ENCODE measurements around the gene DAZL. TPM values are rescaled to one million over a fixed set of nuclear protein-coding genes. Genes with fewer than 3 reads are reported as not detected.

The DAZL gene
- total and polyA plus RNA-seq, 9 of the 15 experiments (the other 6 are each of a cell fraction or from before 2014, with no cell fraction given) = not detected

GRCh38 chr3:16596352-16597032 is 8.7 kb downstream of the DAZL start (continued):
- TF ChIP-seq REST (IDR thresholded peaks at IDR 0.05; ENCODE audit: borderline replicate concordance) = no peak
- TF ChIP-seq REST (CRISPR knock-in tag; IDR thresholded peaks at IDR 0.05; ENCODE audit: low read depth) = no peak
- TF ChIP-seq PYGO2 (tag; IDR thresholded peaks at IDR 0.05) = no peak
- TF ChIP-seq HNRNPUL1 (IDR thresholded peaks at IDR 0.05; ENCODE audit: low read length) = no peak
- no peak for TF ChIP-seq MNT (conservative IDR thresholded peaks at IDR 0.05)
- no peak for TF ChIP-seq TSHZ1 (CRISPR knock-in tag; IDR thresholded peaks at IDR 0.05)
- TF ChIP-seq NELFE (IDR thresholded peaks at IDR 0.05; ENCODE audit: insufficient read depth, insufficient read length) = no peak
